Stimulated activated CD8-positive, alpha-beta memory T cell treated with anti-CD3 and anti-CD28 coated beads, Interleukin-12 subunit alpha, Interleukin-12 subunit beta, amount 100 ng/mL, for 24 hours (primary cell): Measurements from ENCODE around the gene FPGS.

Source experiments
- DNase-seq: peaks from one replicate; pipeline ENCODE4 v3.0.0-alpha.2; 2020; ENCODE audit errors: extremely low read depth

FPGS gene

GRCh38 chr9:127789179-127789578 is 13.5 kb upstream of the FPGS start:
- no peak for DNase-seq

GRCh38 chr9:127790094-127790855 is 12.4 kb upstream of the FPGS start:
- no peak for DNase-seq

GRCh38 chr9:127791085-127791484 is 11.6 kb upstream of the FPGS start:
- DNase-seq = no peak

- no peak for DNase-seq
These were observed 10.2 kb upstream of the FPGS start for GRCh38 chr9:127792417-127793031.

GRCh38 chr9:127793093-127793708 is 9.5 kb upstream of the FPGS start:
- no peak for DNase-seq

GRCh38 chr9:127794001-127794791 is 8.5 kb upstream of the FPGS start:
- no peak for DNase-seq

- no peak for DNase-seq
These were observed 6.4 kb upstream of the FPGS start for GRCh38 chr9:127796225-127796813.

- no peak for DNase-seq
These were observed 5.8 kb upstream of the FPGS start for GRCh38 chr9:127796852-127797370.

- no peak for DNase-seq
These were observed 617 bp upstream of the FPGS start for GRCh38 chr9:127801955-127802575.

- DNase-seq = no peak
These were observed 1.0 kb downstream of the FPGS start for GRCh38 chr9:127803507-127804352.

GRCh38 chr9:127805620-127806019 is 2.9 kb downstream of the FPGS start:
- no peak for DNase-seq

GRCh38 chr9:127806871-127807270 is 4.2 kb downstream of the FPGS start:
- DNase-seq = no peak

- no peak for DNase-seq
These were observed 5.8 kb downstream of the FPGS start for GRCh38 chr9:127808347-127809001.

GRCh38 chr9:127809002-127809539 is 6.4 kb downstream of the FPGS start:
- DNase-seq = no peak

- no peak for DNase-seq
These were observed 7.1 kb downstream of the FPGS start for GRCh38 chr9:127809540-127810377.

- DNase-seq = no peak
These were observed 7.9 kb downstream of the FPGS start for GRCh38 chr9:127810378-127811187.

- no peak for DNase-seq
These were observed 9.3 kb downstream of the FPGS start for GRCh38 chr9:127812011-127812410.
